Activated gamma-delta T cell (primary cell): Measurements from ENCODE around the gene KLHL35.

Source experiments
- DNase-seq: peaks from one replicate; lab custom pipeline; 2025; lab: John Stamatoyannopoulos, UW

Gene KLHL35

DNA sequence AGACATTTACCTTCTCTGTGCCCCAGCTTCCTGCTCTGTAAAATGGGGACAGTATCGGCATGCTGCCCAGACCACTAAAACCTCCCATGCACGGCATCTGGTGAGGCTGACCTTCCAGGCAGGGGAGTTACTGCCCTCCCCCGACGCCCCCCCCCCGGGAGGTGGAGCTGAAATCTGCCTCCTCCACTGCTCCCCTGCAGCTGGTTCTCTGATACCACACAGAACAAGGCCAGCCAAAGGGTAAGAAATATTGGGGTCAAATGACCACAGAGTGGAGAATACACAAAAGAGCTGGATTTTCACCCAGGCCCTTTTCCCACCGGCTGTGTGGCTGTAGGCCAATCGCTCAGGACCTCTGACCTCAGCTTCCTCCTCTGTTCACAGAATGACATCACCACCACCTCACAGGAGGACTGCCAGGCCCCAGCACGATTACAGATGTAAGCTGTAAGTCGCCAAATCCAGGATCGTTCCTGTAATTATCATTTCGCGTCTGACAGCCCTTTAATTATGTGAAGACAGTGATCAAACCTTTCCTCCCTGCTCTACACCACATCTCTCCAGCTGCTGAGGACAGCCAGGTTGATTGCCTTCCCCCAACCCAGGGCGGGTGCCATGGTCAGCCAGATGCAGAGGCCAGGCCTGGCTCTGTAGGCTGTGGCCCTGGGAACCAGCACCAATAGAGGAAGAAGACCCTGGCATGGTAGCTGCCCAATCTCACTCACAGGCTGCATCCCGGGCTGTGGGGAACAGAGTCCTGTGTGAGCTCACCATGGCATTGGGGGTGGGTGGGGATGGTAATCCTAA is 35.7 kb upstream of the KLHL35 start:
- no peak for DNase-seq

GRCh38 chr11:75467881-75468280 is 34.9 kb upstream of the KLHL35 start:
- DNase-seq: no peak

DNA sequence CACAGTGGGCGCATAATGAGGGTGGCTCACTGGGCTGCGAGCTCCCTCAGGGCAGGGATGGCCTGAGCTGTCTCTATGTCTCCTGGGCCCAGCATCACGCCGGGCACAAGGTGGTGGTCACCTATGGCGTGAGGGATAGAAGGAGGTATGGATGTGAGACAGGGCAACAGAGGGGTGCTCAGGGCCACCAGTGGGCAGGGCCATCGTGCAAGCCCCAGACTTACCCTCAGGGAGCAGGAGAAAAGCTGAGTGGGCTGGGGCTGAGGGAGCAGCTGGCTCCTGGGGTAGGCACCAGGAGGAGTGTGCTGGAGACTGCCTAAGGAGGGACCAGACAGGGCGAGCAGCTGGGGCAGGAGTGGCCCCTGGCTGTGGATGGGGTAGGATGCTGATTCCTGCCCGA is 34.3 kb upstream of the KLHL35 start:
- no peak for DNase-seq

- DNase-seq: no peak
Measured at GRCh38 chr11:75465701-75466531, 32.9 kb upstream of the KLHL35 start.

DNA sequence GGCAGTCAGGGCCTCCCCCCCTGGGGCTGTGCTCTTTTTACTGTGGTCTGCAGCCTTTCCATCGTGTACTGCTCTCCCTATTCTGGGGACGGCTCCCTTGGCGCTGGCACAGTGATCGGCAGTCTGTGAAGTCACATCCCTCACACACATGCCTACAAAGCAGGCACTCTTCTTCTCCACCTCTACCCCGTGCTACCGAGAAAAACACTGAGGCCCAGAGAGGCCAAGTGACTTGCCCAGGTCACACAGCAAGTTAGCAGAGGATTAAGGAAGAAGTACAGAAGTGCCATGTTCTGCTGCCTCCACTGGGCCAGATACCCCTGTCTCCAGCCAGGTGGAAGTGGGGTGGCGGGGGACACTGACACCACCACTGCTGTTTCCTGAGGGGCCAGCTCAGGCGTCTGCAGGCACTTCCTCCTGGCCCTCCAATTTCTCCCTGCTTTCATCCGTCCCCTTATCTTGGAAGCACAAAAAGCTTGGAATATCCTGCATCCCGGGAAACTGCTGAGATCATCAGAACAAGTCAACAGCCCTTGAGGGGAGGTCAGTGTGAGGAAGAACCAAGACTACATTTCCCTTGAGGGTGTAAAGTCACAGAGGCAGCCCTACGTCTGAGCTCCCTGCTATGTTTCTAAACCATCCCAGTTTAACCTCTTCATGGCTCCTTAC is 30.2 kb upstream of the KLHL35 start:
- no peak for DNase-seq

- DNase-seq: no peak
Measured at GRCh38 chr11:75462117-75462653, 29.2 kb upstream of the KLHL35 start.

DNA sequence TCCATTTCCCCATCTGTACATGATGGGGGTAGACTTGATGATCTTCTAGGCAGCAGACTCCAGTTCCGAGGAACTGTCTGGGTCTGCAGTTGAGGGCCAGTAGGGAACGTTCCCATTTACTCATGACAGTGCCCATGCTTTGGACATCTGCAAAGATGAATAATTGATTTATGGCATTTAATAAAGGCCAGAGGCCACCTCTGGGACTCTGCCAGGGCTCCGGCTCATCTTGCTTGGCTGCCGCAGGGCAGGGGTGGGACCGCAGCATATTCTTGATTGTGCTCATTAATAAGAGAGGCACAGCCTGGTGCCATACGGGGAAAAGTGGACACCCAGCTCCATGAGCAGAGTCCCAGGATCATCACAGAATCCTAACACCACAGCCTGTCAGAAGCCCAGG is 28.1 kb upstream of the KLHL35 start:
- DNase-seq: no peak

DNA sequence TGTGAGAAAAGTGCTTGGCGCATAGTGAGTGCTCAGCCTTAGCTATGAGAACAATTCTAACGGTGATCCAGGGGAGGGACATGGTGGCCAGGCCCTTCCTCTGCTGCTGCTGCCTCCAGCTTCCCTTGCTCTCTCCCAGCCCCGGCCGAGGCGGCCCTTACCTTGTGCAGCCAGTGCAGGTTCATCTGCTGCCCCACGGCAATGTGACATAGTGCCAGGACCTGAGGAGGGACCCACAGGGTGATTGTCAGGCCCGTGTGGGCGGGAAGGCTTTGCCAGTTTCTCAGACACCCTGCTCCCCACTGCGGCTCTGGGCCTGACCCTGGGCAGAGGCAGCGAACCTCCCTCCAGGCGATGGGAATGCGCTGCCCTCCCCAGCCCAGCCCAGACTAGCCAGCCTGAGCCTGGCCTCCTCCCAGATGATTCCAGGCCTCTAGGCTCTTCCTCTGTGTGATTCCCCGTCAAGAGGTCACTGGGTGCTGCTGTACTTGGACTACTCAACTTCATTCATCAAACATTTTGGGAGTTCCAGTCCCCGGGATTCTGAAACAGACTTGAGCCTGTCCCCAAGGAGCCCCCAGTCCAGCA is 23.7 kb upstream of the KLHL35 start:
- DNase-seq: no peak

- DNase-seq: no peak
Measured at GRCh38 chr11:75454987-75455386, 22.0 kb upstream of the KLHL35 start.

DNA sequence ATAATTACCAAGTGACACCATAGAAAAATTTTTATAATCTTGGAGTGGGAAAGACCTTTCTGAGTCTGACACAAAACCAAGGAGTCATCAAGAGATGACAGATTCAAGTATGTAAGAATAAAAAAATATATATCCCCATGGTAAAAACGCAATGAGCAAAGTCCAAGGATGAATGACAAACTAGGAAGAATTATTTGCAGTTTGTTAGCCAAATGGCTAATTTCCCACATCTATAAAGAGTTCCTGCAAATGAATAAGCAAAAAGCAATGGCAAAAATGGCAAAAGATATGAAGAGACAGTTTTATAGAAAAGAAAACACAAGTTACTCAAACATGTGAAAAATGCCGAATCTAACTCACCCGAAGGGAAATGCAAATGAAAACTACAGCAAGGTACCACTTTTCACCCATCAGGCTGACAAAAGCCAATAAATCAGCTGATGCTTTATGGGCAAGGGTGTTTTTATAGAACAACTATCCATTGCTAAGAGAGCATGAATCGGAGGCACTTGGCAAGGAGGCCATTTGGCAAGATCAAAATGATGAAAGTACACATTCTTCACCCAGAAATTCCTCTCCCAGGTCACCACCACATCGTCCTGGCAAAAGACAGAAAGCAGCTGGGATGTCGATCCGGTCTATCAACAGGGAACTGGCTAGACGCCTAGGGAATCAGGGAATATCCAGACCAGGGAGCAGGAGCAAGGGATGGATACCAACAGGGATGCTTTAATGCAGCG is 21.1 kb upstream of the KLHL35 start:
- no peak for DNase-seq

GRCh38 chr11:75450826-75451821 is 18.1 kb upstream of the KLHL35 start:
- DNase-seq: no peak

DNA sequence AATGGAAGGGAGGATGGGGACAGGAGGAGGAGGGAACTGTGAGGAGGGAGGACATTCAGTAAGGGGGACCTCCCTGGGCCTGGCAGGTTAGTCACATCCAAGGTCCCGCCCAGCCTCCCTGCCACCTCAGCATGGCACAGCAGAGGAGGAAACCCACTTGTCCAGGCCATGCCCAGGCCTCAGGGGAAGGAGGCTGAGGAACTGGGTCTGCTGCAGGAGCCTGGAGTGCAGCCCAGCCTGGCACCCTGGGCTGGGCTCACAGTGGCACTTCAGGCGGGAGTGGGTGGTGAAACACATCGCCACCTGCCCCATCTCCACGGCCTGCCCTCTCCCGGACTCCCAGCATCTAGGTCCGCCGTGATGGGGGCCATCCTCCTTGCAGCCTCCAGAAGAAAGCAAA is 17.2 kb upstream of the KLHL35 start:
- DNase-seq: no peak

DNA sequence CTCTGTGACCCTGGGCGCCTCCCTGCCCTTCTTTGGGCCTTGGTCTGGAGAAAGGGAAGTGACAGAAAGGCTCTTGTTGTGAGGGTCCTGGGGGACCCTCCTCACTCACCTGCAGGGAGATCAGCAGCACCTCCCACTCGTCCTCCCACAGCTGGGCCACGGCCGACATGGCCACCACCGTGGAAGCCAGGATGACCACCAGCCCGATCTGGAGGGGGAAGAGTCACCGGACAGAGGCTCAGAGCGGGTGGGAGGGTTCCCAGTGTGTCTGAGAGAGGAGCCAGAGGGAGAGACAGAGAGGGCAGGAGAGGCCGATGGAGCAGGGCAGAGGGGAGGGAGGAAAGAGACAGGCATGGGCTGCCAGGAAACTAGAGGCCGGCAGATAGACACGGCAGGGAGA is 16.8 kb upstream of the KLHL35 start:
- DNase-seq: no peak

DNA sequence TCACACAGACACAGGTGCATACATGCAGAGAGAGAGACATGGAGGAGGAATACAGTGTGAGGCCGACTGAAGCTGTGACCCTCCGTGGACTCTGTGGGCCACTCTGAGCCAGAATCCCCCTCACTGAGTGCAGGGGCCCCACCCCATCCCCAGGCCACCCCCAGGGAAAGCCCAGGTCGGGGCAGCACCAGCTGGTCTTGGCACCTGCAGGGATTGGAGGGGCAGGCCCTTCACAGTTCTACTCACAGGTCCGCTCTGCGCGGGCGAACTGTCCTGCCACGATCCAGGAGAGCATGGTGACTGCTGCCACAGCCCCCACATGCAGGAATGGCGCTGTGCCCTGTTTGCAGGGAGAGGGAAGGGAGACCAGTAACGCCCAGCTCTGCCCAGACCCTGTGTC is 16.3 kb upstream of the KLHL35 start:
- DNase-seq: no peak

DNA sequence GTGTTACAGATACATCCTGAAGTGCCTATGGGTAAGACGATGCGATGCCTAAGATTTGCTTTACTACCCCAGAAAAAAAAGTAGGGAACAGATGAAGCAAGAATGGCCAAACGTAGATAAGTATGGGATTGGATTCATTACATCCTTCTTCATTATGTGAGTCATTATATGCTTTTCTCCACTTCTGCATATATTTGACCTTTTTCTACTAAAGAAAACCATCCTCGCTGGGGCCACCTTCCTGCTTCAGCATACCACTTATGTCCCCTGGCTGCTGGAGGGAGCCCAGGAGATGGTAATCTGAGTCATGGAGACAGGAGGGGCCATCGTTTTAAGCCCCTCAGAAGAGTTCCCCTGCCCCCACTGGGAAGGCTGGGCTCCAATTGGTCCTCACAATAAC is 14.4 kb upstream of the KLHL35 start:
- no peak for DNase-seq

- DNase-seq: no peak
Measured at GRCh38 chr11:75445315-75445953, 12.4 kb upstream of the KLHL35 start.

DNA sequence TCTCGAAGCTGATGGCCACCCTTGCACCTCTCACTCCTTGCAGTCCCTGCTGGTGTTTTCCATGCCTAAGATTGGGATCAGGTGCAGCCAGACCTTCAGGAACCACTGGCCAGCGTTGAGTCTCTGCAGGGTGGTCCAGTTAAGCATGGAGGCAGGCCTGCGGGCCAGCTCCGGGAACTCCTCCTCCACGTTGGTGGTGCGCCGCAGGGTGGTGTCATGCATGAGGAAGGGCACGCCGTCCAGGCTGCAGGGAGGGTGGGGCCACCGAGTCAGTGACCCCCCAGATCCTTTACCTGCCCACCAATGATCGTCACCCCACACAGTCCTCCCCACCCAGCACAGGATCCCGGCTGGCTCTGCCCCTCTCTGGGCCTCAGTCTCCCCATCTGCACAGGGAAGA is 10.0 kb upstream of the KLHL35 start:
- DNase-seq: no peak

DNA sequence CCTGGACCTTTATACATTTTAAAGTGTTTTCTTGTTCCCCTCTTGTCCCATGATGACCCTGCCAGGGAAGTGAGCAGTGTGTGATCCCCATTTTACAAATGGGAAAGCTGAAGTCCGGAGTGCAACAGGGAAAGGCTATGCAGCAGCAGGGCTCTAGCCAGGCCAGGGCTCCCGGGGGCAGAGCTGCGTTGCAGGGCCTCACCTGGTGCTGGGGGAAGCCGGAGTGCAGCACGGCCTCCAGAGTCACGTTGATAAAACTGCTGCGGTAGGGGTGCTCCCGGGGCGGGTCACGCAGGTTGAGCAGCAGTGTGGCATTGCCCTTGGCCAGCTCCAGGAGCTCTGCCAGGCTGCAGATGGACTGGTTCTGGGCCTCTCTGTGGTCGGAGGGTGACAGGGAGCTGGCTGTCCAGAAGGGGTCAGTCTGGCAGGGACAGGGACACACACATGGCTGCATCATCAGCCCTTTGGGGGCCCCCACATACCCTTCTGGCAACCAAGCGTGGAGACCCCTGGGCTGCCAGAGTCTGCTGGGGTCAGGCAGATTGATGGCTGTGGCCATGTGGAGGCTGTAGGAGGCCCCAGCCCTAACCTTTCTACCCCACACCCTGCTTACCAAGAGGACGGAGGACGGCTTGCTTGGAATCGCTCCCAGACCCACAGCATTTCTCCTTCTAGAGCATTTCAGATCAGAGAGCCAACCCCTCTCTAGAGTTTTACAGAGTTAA is 9.3 kb upstream of the KLHL35 start:
- no peak for DNase-seq

GRCh38 chr11:75441804-75442132 is 8.8 kb upstream of the KLHL35 start:
- DNase-seq: no peak
